GM10248 (cell line): Measurements from ENCODE around the gene LSM12.
A peak's percentile ranks its signal among the peaks of the same experiment; 100 is the strongest.

Experiments
- CTCF ChIA-PET: fragments of 300-600 bp; sonication (Branson Sonifier 250); formaldehyde crosslinking; extraction: SDS; loops from one replicate; lab custom pipeline; 2021; ENCODE audit warnings: antibody characterized with exemption; lab: Yijun Ruan, JAX
- POLR2A ChIA-PET: fragments of 350-650 bp; sonication (Branson Sonifier 250); formaldehyde crosslinking; extraction: SDS; loops from one replicate; lab custom pipeline; 2020; ENCODE audit warnings: antibody characterized with exemption; lab: Yijun Ruan, JAX
- DNase-seq: peaks from one replicate; pipeline ENCODE4 v3.0.0; 2012; ENCODE audit errors: extremely low spot score
- CTCF ChIP-seq: IDR thresholded peaks from 2 replicates; pipeline ENCODE4 v1.5.1; 2012; ENCODE audit warnings: mild to moderate bottlenecking, low read depth; ENCODE audit errors: extremely low read depth, missing control alignments, control extremely low read depth

LSM12 gene

GRCh38 chr17:44111777-44112176, 45.3 kb upstream of the LSM12 start:
- POLR2A ChIA-PET: interaction anchor here (1.0 to 3.0 kb wide), 3 partner anchors 11 to 18 kb away, joined by 3 to 18 read pairs (median 9); partner anchors contain the start of gene HDAC5

GRCh38 chr17:44110823-44111633, 44.6 kb upstream of the LSM12 start:
- CTCF ChIA-PET: interaction anchor here (0.6 to 3.7 kb wide), 7 partner anchors 9 to 168 kb away, joined by 3 to 7 read pairs (median 5); partner anchors contain the start of gene HDAC5
- peak; percentile 87 for DNase-seq

More at GRCh38 chr17:44111777-44112176, 45.3 kb upstream of the LSM12 start:
- DNase-seq: no peak
- TF ChIP-seq CTCF: no peak
- CTCF ChIA-PET: interaction anchor here (0.6 to 1.8 kb wide), 5 partner anchors 9 to 169 kb away, joined by 3 to 7 read pairs (median 5); partner anchors contain the start of gene HDAC5

GRCh38 chr17:44110011-44110686, 43.7 kb upstream of the LSM12 start:
- DNase-seq: no peak
- ChIA-PET CTCF (interaction anchor here (0.9 to 3.7 kb wide), 3 partner anchors 13 to 49 kb away, joined by 3 to 7 read pairs (median 7); partner anchors contain the start of gene HDAC5), POLR2A (no interaction called here)
- no peak for TF ChIP-seq CTCF

More at GRCh38 chr17:44110823-44111633, 44.6 kb upstream of the LSM12 start:
- TF ChIP-seq CTCF: no peak
- POLR2A ChIA-PET: interaction anchor here (1.0 to 3.0 kb wide), 3 partner anchors 11 to 18 kb away, joined by 3 to 18 read pairs (median 9); partner anchors contain the start of gene HDAC5

DNA sequence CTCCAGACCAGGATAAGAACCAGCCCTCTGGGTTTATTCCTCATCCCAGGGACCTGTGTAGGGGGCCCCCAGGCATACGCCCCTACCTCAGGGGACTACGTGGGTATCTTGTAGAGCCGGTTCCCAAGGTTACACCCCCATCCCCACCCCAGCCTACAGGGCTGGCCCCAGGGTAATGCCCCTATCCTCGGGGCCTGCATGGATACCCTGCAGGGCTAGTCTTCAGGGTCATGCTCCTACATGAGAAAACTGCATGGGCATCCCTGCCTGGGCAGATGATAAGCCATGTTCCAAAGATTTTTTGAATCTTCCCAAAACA, 42.8 kb upstream of the LSM12 start:
- TF ChIP-seq CTCF: no peak
- CTCF ChIA-PET: interaction anchor here (2.2 to 3.7 kb wide), 2 partner anchors 14 to 26 kb away, joined by 7 read pairs; partner anchors contain the start of gene HDAC5
- POLR2A ChIA-PET: no interaction called here
- DNase-seq: no peak

GRCh38 chr17:44108440-44109311, 42.2 kb upstream of the LSM12 start:
- DNase-seq: no peak
- TF ChIP-seq CTCF: no peak
- CTCF ChIA-PET: interaction anchor here (2.2 to 3.8 kb wide), 3 partner anchors 8 to 25 kb away, joined by 7 to 27 read pairs (median 7); partner anchors contain the start of gene HDAC5
- POLR2A ChIA-PET: no interaction called here
